ENCODE results near the gene TMEM80.
A peak's percentile ranks its signal among the peaks of the same experiment; 100 is the strongest.

TMEM80 gene

DNA sequence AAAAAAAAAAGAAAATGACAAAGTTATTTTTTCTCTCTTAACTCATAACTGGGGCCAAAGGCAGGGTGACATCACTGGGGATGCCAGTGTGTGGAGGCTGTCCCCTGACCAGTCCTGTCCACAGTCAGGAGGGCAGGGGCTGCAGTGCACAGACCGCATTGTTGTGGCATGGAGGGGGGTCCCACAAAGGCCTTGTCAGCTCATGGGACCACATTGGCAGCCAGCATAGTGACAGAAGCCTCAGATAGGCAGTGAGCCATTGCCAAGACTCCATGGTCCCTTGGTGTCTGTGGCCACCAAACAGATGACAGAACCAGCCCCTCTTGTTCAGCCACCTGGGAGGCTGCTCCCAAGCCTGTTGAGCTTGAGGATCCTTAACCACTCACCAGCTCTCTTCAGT, 4.1 kb downstream of the TMEM80 start:
- DNase-seq (ENCODE audit: low read depth in 2 of 2): no peak

DNA sequence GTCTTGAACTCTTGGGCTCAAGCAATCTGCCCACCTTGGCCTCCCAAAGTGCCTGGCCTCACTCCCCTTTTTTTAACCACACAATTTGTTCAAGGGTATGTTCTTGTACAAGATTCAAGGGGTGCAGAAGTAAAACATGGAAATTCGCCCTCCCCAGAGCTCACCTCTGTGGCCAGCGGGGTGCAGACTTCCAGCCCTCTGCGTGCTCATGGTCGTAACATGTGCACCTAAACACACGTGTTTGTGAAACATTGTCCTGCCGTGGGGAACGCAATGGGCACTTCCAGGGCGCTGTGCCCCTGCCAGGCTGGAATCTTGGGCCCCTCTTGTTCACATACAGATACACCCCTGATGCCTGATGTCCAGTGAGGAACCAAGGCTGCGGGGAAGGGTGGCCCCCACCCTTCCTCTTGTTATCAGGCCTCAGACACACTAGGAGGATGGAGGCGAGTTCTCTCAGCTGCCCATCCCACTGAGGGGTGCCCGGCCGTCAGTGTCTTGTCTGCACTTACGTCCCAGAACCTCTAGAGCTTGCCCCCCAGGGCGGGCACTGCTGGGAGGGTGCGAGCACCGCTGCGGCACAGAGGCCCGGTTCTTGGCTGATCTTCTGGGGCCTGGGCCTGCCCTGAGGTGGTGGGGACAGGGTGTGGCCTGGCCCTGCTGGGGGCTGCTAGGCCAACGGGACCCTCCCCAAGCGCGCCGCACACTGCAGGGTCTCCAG, 6.3 kb downstream of the TMEM80 start:
- no peak for DNase-seq (ENCODE audit: low read depth in 2 of 2)

- no peak for DNase-seq (ENCODE audit: low read depth in 2 of 2)
Observed at GRCh38 chr11:702462-703461, 7.1 kb downstream of the TMEM80 start.

- DNase-seq (ENCODE audit: low read depth in 2 of 2): no peak
Observed at GRCh38 chr11:703506-703905, 7.9 kb downstream of the TMEM80 start.

DNA sequence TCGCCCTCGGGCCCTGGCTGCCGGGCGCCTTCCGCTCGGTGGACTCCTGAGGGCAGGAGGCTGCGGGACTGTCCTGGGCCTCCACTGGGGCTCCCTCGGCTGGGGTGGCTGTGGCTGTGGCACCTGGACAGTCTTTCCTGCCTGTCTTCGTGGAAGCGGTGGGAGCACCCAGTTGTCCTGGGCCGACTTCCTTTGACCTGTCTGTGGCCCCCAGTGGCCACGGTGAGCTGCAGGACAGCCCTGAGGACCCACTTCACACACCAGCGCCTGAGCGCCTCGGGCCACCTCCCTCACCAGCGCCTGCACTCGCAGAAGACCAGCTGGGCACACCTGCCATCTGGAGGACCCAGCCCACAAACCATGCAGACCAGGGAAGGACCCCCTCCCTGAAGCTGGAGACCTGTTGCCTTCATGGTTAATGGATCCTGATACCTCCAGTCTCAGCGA, 8.6 kb downstream of the TMEM80 start:
- DNase-seq (ENCODE audit: low read depth in 2 of 2): no peak

DNA sequence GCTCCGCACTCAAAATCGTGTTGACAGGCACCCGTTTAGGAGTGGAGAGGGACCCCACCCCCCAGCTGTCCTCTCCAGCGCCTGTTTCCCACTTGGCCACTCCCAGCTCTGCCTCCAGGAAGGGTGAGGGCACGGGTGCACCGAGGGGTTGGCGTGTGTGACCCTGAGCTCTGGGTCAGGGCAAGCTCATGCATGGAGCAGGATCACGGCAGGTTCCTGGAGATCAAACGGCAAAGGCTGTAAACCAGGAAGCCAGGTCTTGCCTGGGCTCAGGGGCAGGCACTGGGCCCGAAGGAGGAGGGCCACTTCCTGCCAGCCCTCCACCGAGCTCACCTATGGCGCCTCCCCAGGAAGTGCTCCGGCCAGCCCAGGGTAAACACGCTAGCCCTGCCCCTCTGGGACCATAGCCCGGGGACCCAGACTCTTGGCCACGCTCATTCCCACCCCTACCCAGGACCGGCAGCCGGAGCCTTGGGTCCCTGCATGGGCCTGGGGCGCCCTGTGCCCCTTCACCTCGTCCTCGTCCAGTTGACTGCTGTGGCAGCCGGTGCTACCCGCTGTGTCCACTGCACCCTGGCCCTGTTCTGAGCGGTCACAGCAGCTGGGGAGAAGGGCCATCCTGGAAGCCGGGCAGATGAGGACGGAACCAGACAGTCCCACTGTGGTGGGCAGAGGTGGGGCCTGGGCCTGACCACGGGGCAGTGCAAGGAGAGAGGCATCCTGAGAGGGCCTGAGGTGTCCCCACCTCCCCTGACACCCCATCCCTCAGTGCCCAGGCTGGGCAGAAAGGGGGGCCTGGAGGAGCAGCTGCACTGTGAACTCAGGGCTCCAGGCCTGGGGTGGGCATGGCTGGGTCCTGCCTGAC, 9.4 kb downstream of the TMEM80 start:
- no peak for DNase-seq (ENCODE audit: low read depth in 2 of 2)

DNA sequence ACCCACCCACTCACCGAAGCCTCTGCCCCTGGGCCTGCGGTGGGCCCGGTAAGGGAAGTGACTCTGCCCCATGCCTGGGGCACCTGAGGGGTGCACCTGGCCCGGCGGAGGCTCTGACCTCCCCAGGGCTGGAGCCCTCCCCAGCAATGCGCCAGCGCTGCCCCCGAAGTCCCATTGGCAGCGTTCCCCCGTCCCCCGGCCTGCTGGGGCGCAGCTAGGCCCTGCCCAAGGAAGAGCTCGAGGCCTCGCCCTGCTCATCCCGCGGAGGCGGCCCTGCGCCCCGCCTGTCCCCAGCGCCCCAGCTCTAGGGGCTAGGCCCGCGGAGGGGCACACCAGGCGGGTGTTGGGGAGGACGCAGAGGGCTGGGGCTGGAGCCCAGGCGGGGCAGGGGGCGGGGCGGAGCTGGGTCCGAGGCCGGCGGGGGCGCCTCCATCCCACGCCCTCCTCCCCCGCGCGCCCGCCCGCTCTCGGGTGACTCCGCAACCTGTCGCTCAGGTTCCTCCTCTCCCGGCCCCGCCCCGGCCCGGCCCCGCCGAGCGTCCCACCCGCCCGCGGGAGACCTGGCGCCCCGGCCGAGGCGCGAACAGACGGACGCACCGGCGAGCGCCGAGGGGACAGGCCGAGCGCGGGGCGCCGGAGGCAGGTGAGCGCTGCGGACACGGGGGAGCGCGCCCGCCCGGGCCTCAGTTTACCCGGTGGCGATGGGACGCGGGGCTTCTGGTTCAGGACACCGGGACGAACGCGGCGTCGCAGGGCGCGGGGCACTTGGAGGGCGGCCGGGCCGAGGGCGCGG, 10.2 kb downstream of the TMEM80 start, which contains the start of gene EPS8L2:
Gene EPS8L2, plus strand, starts transcription at position 586 of the 793 bp plus-strand sequence. CDS start 3,177 bp downstream, outside the sequence.
- DNase-seq (ENCODE audit: low read depth in 2 of 2): no peak

DNA sequence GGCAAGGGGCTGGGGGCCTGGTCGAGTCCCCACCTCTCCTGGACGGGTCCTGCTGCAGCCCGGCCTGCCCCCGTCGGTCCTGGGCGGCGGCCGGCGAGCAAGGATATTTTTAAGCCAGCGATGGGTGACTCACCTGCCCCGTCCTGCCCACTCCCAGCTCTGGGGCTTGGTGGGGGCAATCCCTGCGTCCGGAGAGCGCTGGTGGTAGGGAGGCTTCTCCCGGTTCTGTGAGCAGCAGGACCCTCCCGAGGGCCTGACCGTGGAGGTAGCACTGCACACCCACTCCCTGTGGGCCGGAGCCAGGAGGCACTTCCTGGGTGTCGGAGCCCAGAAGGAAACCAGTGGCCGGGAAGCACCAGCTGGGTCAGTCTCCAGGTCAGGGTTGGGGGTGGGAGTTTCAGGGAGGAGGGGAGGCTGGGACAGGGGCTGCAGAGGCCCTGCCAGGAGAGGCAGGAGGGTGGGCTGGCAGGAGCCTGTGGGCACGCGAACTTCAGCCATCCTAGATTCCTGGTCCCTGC, 10.9 kb downstream of the TMEM80 start:
- DNase-seq (ENCODE audit: low read depth in 2 of 2): no peak

DNA sequence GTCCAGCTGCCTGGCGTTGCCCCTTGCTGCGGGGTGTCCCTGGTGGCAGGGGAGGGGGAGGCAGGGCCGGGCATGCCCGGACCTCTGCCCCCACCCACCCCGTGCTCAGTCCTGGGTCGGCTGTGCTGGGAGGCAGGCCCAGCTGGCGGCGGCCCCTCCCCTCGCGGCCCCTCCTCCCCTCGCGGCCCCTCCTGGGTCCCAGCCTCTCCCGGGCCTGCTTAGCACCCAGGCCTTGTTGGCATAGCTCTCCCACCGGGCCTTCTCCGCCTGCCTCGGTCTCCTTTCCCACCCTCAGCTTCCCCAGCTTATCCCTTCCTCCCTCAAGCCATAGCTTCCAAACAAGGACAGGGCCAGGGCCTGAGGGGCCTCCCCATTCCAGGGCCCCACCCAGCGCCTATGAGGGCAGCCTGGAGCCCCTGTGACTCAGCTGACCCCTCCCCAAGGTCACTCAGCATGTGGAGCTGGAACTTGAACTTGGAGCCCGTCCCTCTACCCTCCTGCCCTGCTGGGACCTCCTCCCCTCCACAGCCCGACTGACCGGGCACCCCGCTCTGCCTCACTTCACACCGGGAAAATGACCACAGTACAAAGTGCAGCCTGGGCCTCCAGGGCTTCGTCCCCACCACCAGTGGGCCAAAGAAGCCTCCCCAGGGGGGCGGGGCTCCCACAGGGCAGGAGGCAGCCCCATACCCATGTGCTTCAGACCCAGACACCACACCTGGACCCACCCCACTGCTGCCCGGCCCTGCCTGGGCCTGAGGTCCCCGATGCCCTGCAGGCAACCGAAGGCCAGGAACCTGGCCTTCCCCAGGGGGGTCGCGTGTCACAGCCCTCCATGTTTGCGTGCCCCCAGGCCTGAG, 11.6 kb downstream of the TMEM80 start:
- DNase-seq (ENCODE audit: low read depth in 2 of 2): no peak

- DNase-seq (ENCODE audit: low read depth in 2 of 2): no peak
Observed at GRCh38 chr11:707817-708420, 12.3 kb downstream of the TMEM80 start.

DNA sequence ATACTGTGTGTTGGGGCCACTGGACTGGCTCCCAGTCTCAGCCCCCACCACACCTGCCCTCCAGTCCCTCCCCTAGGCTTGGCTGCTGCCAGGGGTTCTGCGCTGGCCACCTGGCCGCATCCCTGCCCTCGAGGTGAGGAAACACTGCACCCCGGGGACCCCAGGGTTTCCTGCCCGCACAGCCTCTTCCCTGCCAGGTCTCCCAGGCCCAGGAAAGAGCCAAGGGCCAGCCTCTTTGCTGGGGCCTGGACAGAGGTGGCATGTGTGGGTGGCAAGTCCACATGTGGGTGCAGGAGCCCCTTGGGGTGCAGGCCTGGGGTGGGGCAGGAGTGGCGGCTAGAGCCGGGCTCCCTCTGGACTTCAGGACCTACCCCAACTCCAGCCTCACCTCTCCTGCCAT, 12.9 kb downstream of the TMEM80 start:
- no peak for DNase-seq (ENCODE audit: low read depth in 2 of 2)

- no peak for DNase-seq (ENCODE audit: low read depth in 2 of 2)
Observed at GRCh38 chr11:709109-709997, 13.7 kb downstream of the TMEM80 start.

- no peak for DNase-seq (ENCODE audit: low read depth in 2 of 2)
Observed at GRCh38 chr11:714436-714835, 18.8 kb downstream of the TMEM80 start.

DNA sequence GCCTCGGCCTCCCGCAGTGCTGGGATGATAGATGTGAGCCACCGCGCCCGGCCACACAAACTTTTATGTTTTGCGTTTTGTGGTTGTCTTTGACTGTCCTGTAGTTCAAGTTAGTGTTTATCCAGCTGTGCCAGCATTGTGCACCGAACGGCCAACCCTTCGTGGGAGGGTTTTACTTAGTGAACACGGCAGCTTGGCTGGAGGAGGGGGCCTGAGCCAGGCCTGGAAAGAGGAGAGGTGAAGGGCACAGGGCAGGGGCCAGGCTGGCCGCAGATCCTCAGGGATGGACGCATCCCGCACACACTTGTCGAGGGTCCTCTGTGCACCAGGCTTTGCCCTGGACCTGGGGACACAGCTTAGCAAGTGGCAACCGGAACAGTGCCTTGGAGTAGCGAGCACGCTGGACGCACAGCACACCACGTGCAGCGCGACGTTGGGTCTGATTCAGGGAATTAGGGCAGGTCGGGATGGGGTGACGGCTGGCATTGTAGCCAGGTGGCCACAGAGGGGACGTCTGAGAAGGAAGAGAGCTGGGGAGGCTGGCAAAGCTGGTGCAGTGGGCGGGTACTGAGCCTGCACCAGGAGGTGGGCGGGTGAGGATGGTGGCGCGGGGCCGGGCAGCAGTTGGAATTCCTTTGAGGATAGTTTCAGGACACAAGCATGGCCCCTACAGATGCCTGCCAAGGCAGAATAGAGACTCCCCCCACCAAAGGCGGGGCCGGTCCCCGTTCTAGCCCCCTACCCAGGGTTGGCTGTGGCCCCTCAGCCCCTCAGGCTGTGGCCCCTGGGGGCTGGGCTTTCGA, 23.8 kb downstream of the TMEM80 start:
- DNase-seq (ENCODE audit: low read depth in 2 of 2): no peak

DNA sequence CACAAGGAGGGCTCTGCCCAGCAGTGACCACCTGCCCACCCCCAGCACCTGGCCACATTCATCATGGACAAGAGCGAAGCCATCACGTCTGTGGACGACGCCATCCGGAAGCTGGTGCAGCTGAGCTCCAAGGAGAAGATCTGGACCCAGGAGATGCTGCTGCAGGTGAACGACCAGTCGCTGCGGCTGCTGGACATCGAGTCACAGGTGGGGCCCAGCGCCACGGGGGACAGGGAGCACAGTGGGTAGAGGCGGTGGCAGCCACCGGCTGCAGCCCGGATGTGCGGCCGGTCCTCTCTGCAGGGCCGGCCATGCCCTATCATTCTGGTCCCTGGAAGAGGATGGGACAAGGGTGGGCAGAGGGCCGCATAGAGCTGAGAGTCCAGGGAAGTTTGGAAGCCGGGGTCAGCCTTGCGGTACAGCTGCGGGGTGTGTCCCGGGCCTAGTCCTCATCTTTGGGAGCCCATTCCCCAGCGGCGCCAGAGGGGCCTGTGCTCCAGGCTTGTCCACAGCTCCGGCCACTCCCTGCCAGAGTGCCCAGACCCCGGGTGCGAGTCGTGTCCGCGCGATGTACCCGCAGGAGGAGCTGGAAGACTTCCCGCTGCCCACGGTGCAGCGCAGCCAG, 24.5 kb downstream of the TMEM80 start:
- no peak for DNase-seq (ENCODE audit: low read depth in 2 of 2)

GRCh38 chr11:720642-721246, 25.1 kb downstream of the TMEM80 start:
- DNase-seq (ENCODE audit: low read depth in 2 of 2): peak in 1 of 2 donors; percentile 42
